ENCODE measurements around the gene TMEM108.

TMEM108 gene

GRCh38 chr3:133280586-133280985 is 242.4 kb downstream of the TMEM108 start:
- DNase-seq (ENCODE audit: low read depth) = no peak

GRCh38 chr3:133282236-133282635 is 244.0 kb downstream of the TMEM108 start:
- peak; percentile 48 for DNase-seq (ENCODE audit: low read depth)

DNA sequence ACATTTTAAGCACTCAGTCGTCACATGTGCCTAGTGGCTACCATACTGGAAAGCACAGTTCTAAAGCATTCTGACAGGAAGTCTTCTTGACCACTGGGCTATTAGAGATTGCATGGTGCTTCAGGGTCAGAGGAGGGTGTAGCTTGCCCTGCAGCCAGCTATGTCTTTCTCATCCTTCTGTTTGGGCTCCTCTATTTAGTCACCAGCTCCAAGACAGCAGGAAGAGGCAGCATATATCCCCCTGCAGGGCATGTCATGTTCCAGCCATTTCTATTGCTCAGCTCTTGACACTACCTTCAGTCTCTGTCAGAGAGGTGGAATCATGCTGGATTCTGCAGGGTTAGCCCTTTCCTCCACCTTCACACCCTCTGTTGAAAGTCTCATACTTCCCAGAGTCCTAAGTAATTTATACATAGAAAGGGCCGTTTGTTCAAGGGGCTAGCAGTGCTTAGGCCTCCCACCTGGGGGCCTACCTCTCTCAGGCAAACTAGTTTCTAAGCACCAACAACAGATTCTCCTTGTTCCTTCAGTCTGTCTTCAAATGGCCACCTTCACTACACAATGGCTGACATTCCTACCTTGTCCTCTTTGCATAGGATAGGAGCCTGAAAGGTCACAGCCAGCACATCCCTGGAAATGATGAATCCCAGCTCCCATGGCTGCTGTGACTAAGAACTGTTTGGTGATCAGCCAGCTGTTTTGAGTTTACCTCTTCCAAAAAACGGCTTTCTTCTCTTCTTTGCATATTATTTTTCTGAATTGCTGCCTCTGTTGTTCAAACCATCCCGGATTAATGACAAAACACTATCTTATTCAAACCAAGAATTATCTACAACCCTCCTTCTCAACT is 246.0 kb downstream of the TMEM108 start:
- DNase-seq (ENCODE audit: low read depth) = no peak

DNA sequence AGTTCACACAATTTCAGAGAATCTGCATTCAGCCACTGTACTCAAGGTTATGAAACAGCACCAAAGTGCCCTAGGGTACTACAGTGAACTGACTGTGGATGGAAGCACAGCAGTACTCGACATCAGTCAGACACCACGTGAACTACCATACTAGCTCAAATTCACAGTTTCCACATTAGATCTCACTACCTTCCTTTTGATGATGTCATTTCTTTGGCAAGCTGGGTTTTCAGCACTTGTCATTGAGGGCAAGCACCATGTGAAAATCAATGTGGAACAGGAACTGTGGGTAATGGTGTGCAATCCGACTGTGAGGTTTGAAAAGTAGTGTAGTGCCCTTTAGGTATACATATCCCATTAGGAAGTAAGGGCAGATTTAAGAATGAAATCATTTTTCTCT is 251.1 kb downstream of the TMEM108 start:
- no peak for DNase-seq (ENCODE audit: low read depth)

- DNase-seq (ENCODE audit: low read depth) = no peak
Observed at GRCh38 chr3:133292296-133292695, 254.1 kb downstream of the TMEM108 start.

- DNase-seq (ENCODE audit: low read depth) = no peak
Observed at GRCh38 chr3:133293397-133294110, 255.4 kb downstream of the TMEM108 start.

GRCh38 chr3:133294253-133294652 is 256.1 kb downstream of the TMEM108 start:
- DNase-seq (ENCODE audit: low read depth) = no peak

DNA sequence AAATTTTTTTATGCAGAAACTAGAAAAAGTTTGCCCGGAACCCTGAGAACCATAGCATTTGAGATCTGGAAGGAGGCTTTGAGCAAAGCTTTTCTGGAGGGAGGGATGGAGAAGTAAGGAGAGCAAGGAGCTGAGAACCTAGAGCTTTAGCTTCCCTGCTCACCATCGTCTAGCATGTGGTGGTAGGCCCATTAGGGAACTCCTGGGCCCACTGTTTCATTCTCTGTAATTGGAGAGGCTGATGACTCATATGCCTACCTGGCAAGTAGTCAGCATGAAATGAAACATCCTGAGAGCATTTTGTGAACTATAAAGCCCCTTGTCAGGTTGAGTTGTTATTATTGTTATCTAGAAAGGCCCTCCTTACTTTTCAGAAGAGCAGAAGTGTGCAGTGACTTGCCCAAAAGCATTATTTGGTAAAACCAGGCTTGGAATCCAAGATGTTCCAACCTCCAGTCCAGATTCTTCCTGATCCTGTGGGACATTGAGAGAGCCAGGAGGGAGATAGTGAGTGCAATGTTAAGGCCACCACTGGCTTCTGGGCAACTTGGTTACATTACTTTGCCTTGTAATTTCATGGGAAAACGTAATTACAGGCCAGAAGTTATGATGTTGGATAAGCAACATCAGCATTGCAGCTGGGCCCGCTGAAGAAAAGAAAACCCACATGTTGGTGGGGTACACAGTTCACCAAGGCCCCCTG is 257.2 kb downstream of the TMEM108 start:
- no peak for DNase-seq (ENCODE audit: low read depth)

GRCh38 chr3:133295944-133296917 is 258.0 kb downstream of the TMEM108 start:
- DNase-seq (ENCODE audit: low read depth) = no peak

DNA sequence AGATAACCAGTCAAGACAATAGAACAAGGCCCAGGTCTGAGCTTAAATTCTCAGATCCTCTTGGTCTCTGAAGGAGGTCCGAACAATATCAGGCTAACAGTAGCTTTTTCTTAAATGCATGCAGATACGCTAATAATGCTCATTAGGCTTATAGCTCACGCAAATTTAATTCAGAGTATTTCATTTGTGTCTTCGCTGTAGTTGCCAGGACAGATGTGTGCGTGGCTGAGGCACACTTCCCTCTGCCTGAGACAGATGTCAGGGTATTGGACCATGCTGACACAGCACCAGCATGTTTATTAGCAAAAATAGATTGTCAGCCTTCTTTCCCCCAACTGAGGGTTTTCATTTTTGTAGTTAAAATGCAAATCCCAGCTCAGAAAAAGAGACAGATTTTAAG is 258.8 kb downstream of the TMEM108 start:
- no peak for DNase-seq (ENCODE audit: low read depth)

GRCh38 chr3:133300102-133300501 is 261.9 kb downstream of the TMEM108 start:
- no peak for DNase-seq (ENCODE audit: low read depth)

DNA sequence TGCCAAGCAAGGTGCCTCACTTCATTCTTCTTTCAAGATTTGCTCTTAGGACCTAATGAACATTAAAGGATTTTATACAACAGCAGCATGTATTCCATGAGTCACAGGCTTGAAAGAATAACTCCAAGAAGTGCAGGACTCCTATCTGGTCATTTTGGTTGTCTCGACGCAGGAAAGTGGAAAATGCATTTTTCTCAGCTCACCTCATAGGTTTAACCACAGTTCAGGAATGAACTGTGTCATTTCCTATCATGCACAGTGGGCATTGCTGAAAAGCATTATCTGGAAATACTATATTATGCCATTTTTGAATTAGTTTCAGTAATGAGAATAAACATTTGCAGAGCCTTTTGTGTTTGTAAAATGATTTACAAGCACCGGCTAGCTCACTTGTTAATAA is 263.0 kb downstream of the TMEM108 start:
- peak; percentile 78 for DNase-seq (ENCODE audit: low read depth)

GRCh38 chr3:133301731-133302130 is 263.5 kb downstream of the TMEM108 start:
- DNase-seq (ENCODE audit: low read depth) = no peak

DNA sequence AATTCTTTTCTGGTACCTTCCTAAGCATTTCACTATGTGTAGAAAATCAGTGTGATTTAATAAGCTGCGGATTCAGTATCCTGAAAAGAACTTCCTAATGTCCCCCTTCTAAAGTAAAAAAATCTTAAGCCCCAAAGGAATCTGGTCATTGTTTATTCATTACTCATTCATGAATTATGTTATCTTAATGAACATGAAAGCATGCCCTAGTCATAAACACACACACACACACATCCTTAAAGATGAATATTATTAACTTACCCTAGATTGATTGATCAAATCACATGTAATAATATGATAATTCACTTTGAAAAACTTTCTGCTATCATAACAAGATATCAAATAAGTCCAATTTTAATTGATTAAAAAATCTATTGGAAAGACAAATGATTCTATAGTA is 265.2 kb downstream of the TMEM108 start:
- no peak for DNase-seq (ENCODE audit: low read depth)

GRCh38 chr3:133317866-133318265 is 279.7 kb downstream of the TMEM108 start:
- no peak for DNase-seq (ENCODE audit: low read depth)

- no peak for DNase-seq (ENCODE audit: low read depth)
Observed at GRCh38 chr3:133328373-133328772, 290.2 kb downstream of the TMEM108 start.

DNA sequence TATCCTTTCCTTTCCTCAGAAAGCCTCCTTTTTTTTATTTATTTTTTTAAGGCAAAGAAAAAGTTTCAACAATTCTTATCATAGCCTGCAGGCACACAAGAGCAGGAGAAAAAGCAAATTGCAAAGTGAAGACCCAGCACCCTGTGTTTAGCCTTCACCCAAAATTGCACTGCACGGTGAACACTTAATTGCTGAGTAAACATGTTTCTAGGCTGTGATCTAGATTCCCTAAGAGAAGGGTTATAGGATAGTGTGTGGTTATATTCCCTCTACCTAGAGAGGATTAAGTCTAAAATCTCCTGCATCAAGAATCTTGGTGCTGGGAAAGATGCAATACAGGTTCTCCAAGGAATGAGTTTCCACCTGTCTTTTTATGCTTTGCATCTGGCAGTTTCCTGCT is 291.4 kb downstream of the TMEM108 start:
- DNase-seq (ENCODE audit: low read depth) = no peak

DNA sequence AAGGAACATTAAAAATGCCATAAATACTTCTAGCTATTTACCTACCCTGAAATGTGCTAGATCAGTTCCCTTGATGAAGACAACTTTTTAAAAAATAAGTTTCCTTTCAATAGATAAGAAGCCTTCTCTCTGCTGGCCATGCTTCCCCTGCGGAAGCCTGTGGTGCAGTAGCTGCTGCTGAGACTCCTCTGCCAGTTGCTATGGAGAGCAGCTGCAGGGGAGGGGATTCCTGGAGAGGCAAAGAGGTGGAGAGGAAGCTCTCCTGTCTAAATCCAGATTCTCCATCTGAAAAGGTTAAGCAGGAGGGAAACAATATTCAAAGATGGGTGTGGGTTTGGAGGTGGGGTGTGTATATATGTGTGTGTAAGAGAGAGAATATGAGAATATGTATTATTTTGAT is 291.9 kb downstream of the TMEM108 start:
- DNase-seq (ENCODE audit: low read depth) = no peak

- no peak for DNase-seq (ENCODE audit: low read depth)
Observed at GRCh38 chr3:133330522-133330921, 292.3 kb downstream of the TMEM108 start.

DNA sequence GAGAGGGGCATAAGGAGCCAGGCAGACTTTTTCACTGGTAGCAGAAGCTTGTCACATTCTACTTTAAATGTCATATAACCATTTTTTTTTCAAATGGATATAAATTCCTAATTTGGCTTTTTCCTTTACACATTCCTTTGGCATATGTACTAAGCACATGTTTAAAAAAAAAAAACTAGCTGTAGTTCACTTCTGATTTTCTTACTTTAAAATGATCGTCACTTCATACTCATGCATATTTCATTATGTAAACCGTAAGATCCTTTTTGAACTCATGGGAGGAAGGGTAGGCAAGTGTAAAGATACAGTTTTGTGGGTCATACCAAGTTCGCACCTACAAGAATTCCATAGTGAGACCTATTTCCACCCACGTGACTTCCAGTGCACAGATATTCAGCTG is 316.5 kb downstream of the TMEM108 start:
- DNase-seq (ENCODE audit: low read depth) = no peak

GRCh38 chr3:133360476-133360875 is 322.3 kb downstream of the TMEM108 start:
- no peak for DNase-seq (ENCODE audit: low read depth)

DNA sequence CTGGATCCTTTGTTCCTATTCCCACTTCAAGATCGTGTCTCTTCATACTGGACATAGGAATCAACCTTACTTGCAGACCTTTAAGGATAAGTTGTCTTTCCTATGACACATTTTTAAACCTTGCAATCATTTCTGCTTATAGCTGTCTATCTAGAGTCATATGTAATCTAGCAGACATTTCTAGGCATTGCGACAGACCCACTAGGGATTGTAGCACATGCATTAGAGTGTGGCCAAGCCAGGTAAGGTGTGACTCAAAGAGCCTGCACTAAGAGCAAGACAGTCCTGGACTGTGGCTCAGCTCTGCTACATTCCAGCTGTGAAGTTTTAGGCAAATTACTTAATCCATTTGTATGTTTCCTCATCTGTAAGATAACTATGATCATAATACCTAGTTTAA is 322.8 kb downstream of the TMEM108 start:
- DNase-seq (ENCODE audit: low read depth) = no peak
